GM18520 (cell line): ENCODE data around the gene CCDC88C.
"Not testable (repeated sequence)": the region's sequence is repeated elsewhere in the genome, so short reads cannot be mapped to it uniquely, and the experiment has no call there.

Experiments used
- ATAC-seq: cut with Tn5 transposase; IDR thresholded peaks from one replicate; pipeline ENCODE4 v1.9.1; 2021; ENCODE audit not compliant: unreplicated experiment

CCDC88C gene

DNA sequence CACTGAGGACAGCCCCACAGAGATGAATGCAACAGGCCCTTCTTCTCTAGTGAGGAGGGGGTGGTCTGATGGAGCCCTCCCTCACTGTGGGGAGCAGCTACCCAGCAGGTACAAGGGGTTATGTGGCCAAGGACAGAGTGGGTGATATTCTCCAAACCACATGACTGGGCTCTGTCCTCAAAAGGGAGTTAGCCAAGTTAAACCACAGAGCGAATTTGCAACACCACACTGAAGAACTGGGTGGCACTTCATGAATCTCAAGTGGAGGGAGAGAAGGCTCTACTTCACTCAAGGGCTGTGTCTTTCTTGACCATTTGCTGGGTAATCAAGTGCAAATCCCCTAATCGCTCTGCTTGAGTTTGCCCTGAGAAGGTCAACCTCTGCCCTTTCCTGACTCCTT is 185.6 kb downstream of the CCDC88C start:
- no peak for ATAC-seq

GRCh38 chr14:91231446-91231845 is 186.2 kb downstream of the CCDC88C start:
- no peak for ATAC-seq

GRCh38 chr14:91230397-91231035 is 187.1 kb downstream of the CCDC88C start:
- ATAC-seq = no peak

- ATAC-seq = peak; percentile 48
Measured at GRCh38 chr14:91229743-91230200, 187.8 kb downstream of the CCDC88C start.

DNA sequence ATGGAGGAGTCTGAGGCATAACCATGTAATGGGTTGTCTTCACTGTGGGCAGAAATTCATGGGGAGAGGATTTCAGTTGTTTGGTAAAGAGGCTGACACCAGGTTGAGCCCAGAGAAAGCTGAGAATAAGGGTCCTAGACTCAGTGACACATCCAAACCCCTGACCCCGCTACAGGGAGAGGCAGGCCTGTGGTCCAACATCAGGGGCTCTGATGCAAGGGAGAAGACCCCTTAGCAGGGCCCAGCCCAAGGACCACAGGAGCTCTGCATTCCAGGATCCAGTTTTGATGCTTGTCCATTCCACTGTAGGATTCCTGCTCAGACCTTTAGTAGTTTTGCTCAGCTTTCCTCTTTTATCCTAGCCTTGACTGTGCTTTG is 188.6 kb downstream of the CCDC88C start:
- no peak for ATAC-seq

DNA sequence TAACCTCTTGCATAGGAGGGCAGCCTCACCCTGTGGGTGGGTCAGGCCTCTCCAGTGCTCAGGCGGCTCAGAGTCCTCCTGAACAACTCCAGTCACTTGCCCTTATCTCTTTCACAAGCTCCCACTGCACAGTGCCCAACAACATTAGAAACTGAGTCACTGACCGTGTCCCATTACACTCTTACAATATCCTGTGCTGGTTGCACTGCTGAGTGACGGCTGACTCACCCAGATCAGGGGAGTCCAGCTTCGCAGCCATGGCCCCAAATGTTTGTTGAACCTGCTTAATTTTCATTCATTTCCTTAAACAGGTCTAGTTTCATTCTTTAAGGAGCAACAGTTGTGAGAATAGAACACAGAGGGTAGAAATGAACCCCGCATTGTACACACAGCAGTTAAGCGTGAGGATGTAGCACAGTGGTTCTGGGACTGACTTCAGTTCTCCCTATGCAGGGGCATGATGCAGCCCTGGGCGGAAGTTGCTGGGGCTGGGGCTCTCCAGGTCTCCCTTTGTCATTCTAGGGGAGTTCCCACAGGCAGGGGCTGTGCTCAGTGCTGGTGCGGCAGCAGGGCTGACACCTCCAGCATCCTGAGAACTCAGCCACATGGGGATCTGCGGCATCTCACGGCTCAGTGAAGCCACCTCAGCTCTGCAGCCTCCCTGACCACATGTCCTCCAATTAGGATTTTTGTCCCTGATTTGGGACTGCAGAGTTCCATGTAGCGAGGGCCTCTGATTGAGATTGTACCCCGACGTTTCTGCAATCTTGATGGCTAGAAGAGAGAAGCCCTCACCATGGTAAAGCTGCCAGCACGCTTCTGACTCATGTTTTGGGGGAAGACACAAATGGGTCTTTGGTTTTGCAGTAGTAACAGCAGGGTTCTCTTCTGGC is 189.3 kb downstream of the CCDC88C start:
- peak; percentile 78 for ATAC-seq

GRCh38 chr14:91227183-91227628 is 190.4 kb downstream of the CCDC88C start:
- ATAC-seq = no peak

GRCh38 chr14:91226360-91226759 is 191.3 kb downstream of the CCDC88C start:
- ATAC-seq = not testable (repeated sequence)

DNA sequence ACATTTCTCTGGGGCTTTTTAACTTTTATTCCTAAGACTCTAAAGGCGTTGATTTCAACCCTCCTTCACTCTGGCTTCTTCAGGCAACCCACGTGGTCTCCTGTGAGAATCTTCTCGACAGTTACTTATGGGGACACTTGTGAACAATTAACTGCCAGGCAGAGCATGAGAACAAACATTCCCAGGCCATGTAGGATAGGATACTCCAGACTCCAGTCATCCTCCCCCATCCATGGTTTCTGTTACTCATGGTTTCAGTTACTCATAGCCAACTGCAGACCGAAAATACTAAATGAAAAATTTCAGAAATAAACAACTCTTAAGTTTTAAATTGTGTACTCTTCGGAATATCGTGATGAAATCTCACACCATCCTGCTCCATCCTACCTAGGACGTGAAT is 192.6 kb downstream of the CCDC88C start:
- no peak for ATAC-seq

- ATAC-seq = no peak
Measured at GRCh38 chr14:91223028-91223783, 194.4 kb downstream of the CCDC88C start.
